GM19372 (cell line): ENCODE measurements around the gene TSHZ2.
"Not testable (repeated sequence)": the region's sequence is repeated elsewhere in the genome, so short reads cannot be mapped to it uniquely, and the experiment has no call there.

Experiments used
- ATAC-seq: cut with Tn5 transposase; IDR thresholded peaks from one replicate; pipeline ENCODE4 v1.9.1; 2021; ENCODE audit warnings: mild to moderate bottlenecking, low read depth, moderate library complexity; ENCODE audit not compliant: unreplicated experiment

TSHZ2 gene

GRCh38 chr20:53510704-53511103 is 538.5 kb downstream of the TSHZ2 start:
- ATAC-seq = no peak

- no peak for ATAC-seq
Observed at GRCh38 chr20:53512076-53512475, 539.9 kb downstream of the TSHZ2 start.

GRCh38 chr20:53513168-53513488 is 541.0 kb downstream of the TSHZ2 start:
- ATAC-seq = no peak

- no peak for ATAC-seq
Observed at GRCh38 chr20:53513489-53514298, 541.5 kb downstream of the TSHZ2 start.

- ATAC-seq = no peak
Observed at GRCh38 chr20:53515749-53516148, 543.6 kb downstream of the TSHZ2 start.

- no peak for ATAC-seq
Observed at GRCh38 chr20:53517146-53517545, 545.0 kb downstream of the TSHZ2 start.

GRCh38 chr20:53521421-53521820 is 549.3 kb downstream of the TSHZ2 start:
- ATAC-seq = not testable (repeated sequence)

- ATAC-seq = no peak
Observed at GRCh38 chr20:53522026-53522425, 549.9 kb downstream of the TSHZ2 start.

GRCh38 chr20:53522696-53523095 is 550.5 kb downstream of the TSHZ2 start:
- ATAC-seq = no peak

- ATAC-seq = not testable (repeated sequence)
Observed at GRCh38 chr20:53523615-53524014, 551.5 kb downstream of the TSHZ2 start.

- ATAC-seq = no peak
Observed at GRCh38 chr20:53524589-53525312, 552.6 kb downstream of the TSHZ2 start.

GRCh38 chr20:53527196-53527595 is 555.0 kb downstream of the TSHZ2 start:
- no peak for ATAC-seq

GRCh38 chr20:53529658-53530057 is 557.5 kb downstream of the TSHZ2 start:
- ATAC-seq = no peak

GRCh38 chr20:53530440-53530839 is 558.3 kb downstream of the TSHZ2 start:
- ATAC-seq = no peak

- not testable (repeated sequence) for ATAC-seq
Observed at GRCh38 chr20:53532654-53533312, 560.6 kb downstream of the TSHZ2 start.

GRCh38 chr20:53533500-53533899 is 561.3 kb downstream of the TSHZ2 start:
- ATAC-seq = no peak

GRCh38 chr20:53534037-53534436 is 561.9 kb downstream of the TSHZ2 start:
- ATAC-seq = no peak

- no peak for ATAC-seq
Observed at GRCh38 chr20:53535878-53536277, 563.7 kb downstream of the TSHZ2 start.

- ATAC-seq = not testable (repeated sequence)
Observed at GRCh38 chr20:53536382-53536781, 564.2 kb downstream of the TSHZ2 start.

GRCh38 chr20:53539516-53539915 is 567.4 kb downstream of the TSHZ2 start:
- no peak for ATAC-seq
